Tibial nerve (tissue), 3 donors: ENCODE measurements around the gene RCAN2.

Experiments used
- POLR2A ChIP-seq, 2 donors: fragments of 450-650 bp; IDR thresholded peaks; one replicate each; pipeline ENCODE4 v1.6.1; 2017; ENCODE audit warnings: antibody characterized with exemption in 2 of 2, mild to moderate bottlenecking in 2 of 2, moderate library complexity in 2 of 2
- TF ChIP-seq, protein P1 (sequence below), 5 experiments: fragments of 200-600 bp in 3 of 5; fragments of 450-650 bp in 2 of 5; sonication (generic) in 3 of 5; IDR thresholded peaks; one replicate each; pipeline ENCODE4 v1.5.1; 2016 to 2019; ENCODE audit warnings: antibody characterized with exemption in 5 of 5, mild to moderate bottlenecking in 3 of 5, moderate library complexity in 2 of 5

GRCh38 chr6:46420921-46421638 is 70.2 kb downstream of the RCAN2 start:
- TF ChIP-seq, protein P1, sequence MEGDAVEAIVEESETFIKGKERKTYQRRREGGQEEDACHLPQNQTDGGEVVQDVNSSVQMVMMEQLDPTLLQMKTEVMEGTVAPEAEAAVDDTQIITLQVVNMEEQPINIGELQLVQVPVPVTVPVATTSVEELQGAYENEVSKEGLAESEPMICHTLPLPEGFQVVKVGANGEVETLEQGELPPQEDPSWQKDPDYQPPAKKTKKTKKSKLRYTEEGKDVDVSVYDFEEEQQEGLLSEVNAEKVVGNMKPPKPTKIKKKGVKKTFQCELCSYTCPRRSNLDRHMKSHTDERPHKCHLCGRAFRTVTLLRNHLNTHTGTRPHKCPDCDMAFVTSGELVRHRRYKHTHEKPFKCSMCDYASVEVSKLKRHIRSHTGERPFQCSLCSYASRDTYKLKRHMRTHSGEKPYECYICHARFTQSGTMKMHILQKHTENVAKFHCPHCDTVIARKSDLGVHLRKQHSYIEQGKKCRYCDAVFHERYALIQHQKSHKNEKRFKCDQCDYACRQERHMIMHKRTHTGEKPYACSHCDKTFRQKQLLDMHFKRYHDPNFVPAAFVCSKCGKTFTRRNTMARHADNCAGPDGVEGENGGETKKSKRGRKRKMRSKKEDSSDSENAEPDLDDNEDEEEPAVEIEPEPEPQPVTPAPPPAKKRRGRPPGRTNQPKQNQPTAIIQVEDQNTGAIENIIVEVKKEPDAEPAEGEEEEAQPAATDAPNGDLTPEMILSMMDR (IDR thresholded peaks at IDR 0.05) = no peak
- no peak for TF ChIP-seq POLR2A (IDR thresholded peaks at IDR 0.05)
